Measurements from ENCODE around the gene KLHL42.

KLHL42 gene

GRCh38 chr12:27838543-27839185, 58.6 kb downstream of the KLHL42 start:
- TF ChIP-seq CTCF (IDR thresholded peaks at IDR 0.05; ENCODE audit: low read depth, low read length, missing control alignments): no peak
- DNase-seq: no peak
- Histone ChIP-seq H3K27ac (no peak overlapping the region), H3K27me3 (replicated peaks) (no peaks in the 10 kb centered on the region), H3K36me3 (replicated peaks) (no peaks in the 10 kb centered on the region), H3K4me3 (ENCODE audit: low read depth, low read length) (no peak overlapping the region)
- in situ Hi-C loops (cut with HindIII; ENCODE audit: low pct_ligation_motif_present, low sequenced_read_pairs): no loop called here

GRCh38 chr12:27840229-27840999, 60.4 kb downstream of the KLHL42 start:
- no peaks in the 10 kb centered on the region for H3K27me3 ChIP-seq (replicated peaks)
- no peaks in the 10 kb centered on the region for H3K36me3 ChIP-seq (replicated peaks)
- no peak for DNase-seq
- peak; percentile 37 for TF ChIP-seq CTCF (IDR thresholded peaks at IDR 0.05; ENCODE audit: low read depth, low read length, missing control alignments)
- no peak overlapping the region for H3K27ac ChIP-seq
- H3K4me3 ChIP-seq (ENCODE audit: low read depth, low read length): no peak overlapping the region
- in situ Hi-C loops (cut with HindIII; ENCODE audit: low pct_ligation_motif_present, low sequenced_read_pairs): no loop called here

GRCh38 chr12:27841392-27841882, 61.4 kb downstream of the KLHL42 start:
- Histone ChIP-seq H3K27me3 (replicated peaks) (no peaks in the 10 kb centered on the region), H3K4me3 (ENCODE audit: low read depth, low read length) (no peak overlapping the region), H3K27ac (no peak overlapping the region), H3K36me3 (replicated peaks) (no peaks in the 10 kb centered on the region)
- TF ChIP-seq CTCF (IDR thresholded peaks at IDR 0.05; ENCODE audit: low read depth, low read length, missing control alignments): no peak
- in situ Hi-C loops (cut with HindIII; ENCODE audit: low pct_ligation_motif_present, low sequenced_read_pairs): no loop called here
- DNase-seq: peak; percentile 46

- in situ Hi-C loops (cut with HindIII; ENCODE audit: low pct_ligation_motif_present, low sequenced_read_pairs): no loop called here
- Histone ChIP-seq H3K4me3 (ENCODE audit: low read depth, low read length) (no peak overlapping the region), H3K36me3 (replicated peaks) (no peaks in the 10 kb centered on the region), H3K27ac (no peak overlapping the region), H3K27me3 (replicated peaks) (no peaks in the 10 kb centered on the region)
- DNase-seq: peak; percentile 32
- TF ChIP-seq CTCF (IDR thresholded peaks at IDR 0.05; ENCODE audit: low read depth, low read length, missing control alignments): no peak
Observed at GRCh38 chr12:27843714-27844245, 63.7 kb downstream of the KLHL42 start.

GRCh38 chr12:27844366-27845090, 64.5 kb downstream of the KLHL42 start:
- in situ Hi-C loops (cut with HindIII; ENCODE audit: low pct_ligation_motif_present, low sequenced_read_pairs): no loop called here
- TF ChIP-seq CTCF (IDR thresholded peaks at IDR 0.05; ENCODE audit: low read depth, low read length, missing control alignments): no peak
- Histone ChIP-seq H3K4me3 (ENCODE audit: low read depth, low read length) (no peak overlapping the region), H3K27me3 (replicated peaks) (no peaks in the 10 kb centered on the region), H3K36me3 (replicated peaks) (no peaks in the 10 kb centered on the region), H3K27ac (no peak overlapping the region)
- DNase-seq: no peak

Measured in brain microvascular endothelial cell (primary cell).